HG02571 (cell line): ENCODE results near the gene SLC38A10.
"Not testable (repeated sequence)": the region's sequence is repeated elsewhere in the genome, so short reads cannot be mapped to it uniquely, and the experiment has no call there.

Experiments used
- ATAC-seq: cut with Tn5 transposase; IDR thresholded peaks from one replicate; pipeline ENCODE4 v1.9.1; 2021; ENCODE audit warnings: mild to moderate bottlenecking, moderate library complexity; ENCODE audit not compliant: unreplicated experiment

Gene SLC38A10

DNA sequence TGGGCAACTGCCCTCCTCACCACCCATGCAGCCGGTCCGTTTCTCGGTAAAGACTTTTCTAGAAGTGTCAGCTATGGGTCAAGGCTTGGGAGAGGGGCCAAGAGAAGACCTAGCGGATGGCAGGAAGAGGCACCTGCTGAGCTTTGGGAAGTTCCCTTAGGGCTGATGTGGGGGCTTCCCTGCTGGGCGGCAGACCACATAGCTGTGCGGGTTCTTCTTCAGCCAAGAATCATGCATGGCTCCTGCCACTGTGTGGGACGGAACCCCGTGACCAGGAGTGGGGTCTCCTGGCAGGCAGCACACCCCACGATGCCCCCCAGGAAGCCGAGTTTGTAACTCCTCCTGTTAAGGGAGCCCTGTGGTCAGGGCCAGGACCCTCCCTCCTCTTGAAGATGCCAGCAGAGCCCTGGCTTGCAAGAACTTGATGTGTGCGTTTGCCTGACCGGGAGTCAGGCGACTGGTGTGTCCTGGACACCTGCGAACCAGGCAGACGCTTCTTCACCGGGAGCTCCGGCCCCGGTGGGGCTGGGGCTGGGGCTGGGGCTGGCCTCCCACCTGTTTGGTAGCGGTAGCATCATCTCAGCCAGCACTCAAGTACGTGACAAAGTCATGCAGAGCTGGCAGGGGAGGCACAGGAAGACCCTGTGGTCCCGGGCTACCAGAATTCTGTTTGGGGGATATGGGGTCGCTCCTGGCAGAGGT lies 17.7 kb upstream of the SLC38A10 start:
- no peak for ATAC-seq

DNA sequence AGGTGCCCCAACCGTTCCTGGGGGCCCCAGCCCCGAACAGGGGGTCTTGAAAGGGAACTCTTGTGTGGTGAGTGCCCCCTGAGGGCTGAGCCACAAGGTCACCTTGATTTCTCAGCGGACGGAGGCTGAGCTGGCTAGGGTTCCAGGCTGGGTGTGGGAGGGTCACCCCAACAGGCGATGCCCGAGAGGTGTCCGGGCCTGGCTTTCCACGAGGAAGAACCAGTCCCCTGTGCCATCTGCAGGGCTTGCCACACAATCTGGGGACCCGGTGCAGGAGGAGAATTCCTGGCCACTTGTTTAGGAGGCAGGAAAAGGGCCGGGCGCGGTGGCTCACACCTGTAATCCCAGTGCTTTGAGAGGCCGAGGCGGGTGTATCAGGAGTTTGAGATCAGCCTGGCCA lies 16.8 kb upstream of the SLC38A10 start:
- no peak for ATAC-seq

GRCh38 chr17:81310949-81311550 lies 15.9 kb upstream of the SLC38A10 start:
- no peak for ATAC-seq

DNA sequence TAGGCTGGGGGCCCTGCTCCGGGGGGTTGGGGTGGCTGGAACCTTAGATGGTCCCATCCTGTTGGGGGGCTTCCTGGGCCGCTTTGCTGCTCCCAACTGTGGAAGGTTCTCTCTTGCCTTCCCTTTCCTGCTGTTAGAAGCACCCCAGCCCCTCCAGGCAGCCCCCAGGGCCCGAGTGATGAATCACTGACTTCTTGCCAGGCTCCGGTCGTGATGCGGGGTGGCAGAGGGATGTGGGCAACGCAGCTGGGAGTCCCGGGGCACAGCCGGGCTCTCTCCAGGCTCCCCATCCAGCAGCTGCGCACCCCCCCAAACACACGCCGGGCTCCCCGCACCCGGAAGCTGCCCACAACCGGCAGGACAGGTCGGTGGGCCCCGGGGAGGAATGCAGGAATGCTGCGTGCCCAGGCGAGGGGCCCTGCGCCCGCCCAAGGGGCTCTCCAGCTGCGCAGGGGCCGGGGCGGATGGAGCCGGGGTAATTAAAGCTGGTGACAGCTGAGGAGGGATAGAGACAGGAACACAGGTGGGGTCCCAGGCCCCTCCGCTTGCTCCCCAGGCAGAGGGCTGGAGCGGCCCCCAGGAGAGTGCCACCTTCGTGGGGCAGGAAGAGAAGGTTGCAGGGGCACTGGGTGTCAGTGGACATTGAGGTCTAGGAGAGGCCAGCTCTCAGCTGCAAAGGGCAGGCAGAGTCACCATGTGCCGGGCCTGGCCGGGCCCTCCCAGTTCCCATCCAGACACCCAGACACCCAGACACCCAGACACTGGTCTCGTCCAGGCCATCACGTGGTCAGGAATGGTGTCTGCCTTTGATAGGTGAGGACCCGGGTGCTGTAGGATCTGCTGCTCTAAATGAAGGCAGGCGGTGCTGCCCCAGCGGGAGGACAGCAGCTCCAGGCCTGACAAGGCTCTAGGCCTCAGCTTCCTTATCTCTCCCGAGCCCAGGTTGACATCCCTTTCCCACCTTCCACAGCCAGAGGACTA lies 15.0 kb upstream of the SLC38A10 start:
- no peak for ATAC-seq

- no peak for ATAC-seq
These were observed 14.2 kb upstream of the SLC38A10 start for GRCh38 chr17:81309140-81309858.

GRCh38 chr17:81308784-81309139 lies 13.7 kb upstream of the SLC38A10 start:
- ATAC-seq = not testable (repeated sequence)

- no peak for ATAC-seq
These were observed 12.8 kb upstream of the SLC38A10 start for GRCh38 chr17:81307636-81308560.

DNA sequence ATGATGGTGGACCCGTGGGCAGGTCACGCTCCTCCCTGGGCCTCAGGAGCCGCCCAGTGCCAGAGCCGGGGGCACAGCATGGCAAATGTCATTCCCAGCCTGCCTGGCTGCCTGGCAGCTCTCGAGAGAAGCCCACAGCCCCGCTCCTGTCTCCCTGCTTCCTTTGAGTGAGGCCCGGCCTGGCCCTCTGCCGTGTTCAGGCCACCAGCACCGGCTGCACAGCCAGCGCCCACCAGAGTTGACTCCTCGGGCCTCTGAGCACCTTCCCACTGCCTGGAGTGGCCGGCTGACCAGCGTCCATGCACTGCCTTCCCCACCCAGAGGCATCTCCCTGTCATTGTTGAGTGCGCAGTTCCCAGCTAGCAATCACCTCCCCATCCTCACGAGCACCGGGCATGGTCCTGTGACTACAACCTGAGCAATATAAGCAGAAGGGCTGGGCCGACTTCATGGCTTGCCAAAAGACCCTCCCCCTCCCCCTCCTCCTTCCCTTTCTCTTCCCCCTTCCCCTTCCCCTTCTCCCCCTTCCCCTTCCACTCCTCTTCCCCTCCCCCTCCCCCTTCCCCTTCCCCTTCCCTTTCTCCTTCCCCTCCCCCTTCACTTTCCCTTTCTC lies 11.9 kb upstream of the SLC38A10 start:
- ATAC-seq = no peak

DNA sequence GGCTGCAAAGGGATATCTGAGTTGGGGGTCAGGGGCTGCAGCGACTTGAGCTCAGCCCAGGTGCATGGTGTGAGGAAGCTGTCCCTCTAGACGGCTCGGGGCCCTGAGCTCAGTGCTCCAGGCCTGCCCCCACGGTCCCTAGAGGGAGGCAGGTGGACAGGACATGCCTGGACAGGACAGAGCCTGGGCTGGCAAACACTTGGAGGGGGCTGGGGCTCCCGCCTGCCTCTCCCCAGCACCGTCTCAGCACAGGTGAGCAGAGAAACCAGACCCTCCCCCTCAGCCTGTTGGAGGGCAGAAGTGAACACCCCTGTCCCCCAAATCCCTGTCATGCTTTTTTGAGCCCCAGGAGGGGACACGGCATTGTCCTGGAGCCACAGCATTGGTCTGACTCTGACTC lies 11.4 kb upstream of the SLC38A10 start:
- no peak for ATAC-seq

DNA sequence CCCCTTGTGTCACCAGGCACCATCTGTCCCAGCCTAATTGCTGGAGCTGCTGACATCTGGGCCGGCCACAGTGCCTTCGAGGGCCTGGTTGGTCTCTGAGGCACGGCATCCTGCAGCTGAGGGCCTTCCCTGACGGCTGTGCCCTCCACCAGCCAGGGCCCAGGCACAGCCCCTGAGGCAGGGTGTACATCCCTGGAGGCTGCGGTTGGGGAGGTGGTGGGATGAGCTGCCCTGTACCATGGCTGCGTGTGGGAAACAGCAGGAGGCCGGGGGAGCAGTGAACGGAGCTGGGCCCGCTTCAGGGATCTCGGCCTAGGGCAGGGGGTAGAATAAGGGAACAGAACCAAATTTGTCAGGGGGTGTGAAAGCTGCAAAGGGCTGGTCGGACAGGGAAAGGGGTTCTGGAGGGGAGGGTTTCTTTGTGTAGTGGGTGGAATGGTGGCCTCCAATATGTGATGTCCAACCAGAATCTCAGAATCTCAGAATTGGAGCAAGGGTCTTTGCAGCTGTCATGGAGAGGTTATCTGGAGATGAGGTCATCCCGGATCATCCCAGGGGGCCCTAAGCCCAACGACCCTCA lies 10.0 kb upstream of the SLC38A10 start:
- ATAC-seq = no peak

- ATAC-seq = no peak
These were observed 9.3 kb upstream of the SLC38A10 start for GRCh38 chr17:81304196-81305015.

- ATAC-seq = no peak
These were observed 8.3 kb upstream of the SLC38A10 start for GRCh38 chr17:81303385-81303784.

GRCh38 chr17:81302861-81303333 lies 7.8 kb upstream of the SLC38A10 start:
- ATAC-seq = no peak

DNA sequence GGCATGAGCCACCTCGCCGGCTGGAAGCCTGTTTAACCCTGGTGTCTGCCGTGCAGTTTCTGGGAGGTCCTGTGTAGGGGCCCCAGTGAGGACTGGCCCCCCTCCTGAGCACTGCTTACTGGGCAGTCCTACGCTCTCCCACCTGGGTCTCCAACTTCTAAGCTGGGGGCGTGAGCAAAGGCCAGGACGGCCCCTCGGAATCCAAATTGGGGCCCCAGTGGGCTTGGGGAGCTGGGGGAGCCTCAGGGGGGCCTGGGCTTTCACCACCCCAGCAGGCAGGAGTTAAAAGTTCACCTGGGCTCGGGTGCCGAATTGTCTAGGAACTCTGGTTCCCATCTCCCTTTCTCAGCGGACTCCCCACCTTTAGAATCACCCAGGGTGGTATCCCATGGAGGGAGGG lies 7.2 kb upstream of the SLC38A10 start:
- no peak for ATAC-seq

GRCh38 chr17:81301195-81302144 lies 6.4 kb upstream of the SLC38A10 start:
- ATAC-seq = no peak

- ATAC-seq = no peak
These were observed 5.6 kb upstream of the SLC38A10 start for GRCh38 chr17:81300586-81301155.
